ENCODE measurements around the gene BCL2. TPM values are rescaled to one million over a fixed set of nuclear protein-coding genes. Genes with fewer than 3 reads are reported as not detected.
A peak's percentile ranks its signal among the peaks of the same experiment; 100 is the strongest.

BCL2 gene
- total RNA-seq, 4 donors from 2014 or later: 16.2 to 54.5 (median 20.7) TPM

DNA sequence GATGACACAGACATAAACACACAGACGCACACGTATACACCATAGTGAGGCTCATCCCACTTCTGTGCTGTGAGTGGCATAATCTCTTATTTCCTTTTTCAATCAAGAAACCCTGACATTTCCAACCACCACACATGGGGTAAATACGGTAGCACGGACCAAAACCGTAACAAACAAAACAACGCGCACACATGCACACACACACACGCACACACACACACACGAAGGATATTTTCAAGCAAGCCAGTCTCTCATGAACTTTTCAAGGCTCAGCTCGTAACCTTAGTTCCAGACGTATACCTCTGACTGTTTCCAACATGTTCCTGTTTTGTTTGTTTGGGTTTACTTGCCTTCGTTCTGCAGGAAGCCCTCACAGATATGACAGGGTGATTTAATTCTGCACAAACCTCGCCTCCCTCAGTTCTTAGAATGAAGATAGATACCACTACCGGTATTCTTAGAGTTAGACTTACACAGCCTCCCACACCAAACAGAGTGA lies 119.8 kb downstream of the BCL2 start:
- H3K27ac ChIP-seq: peak overlapping the region in 2 of 4 donors; percentile 18 to 45
- peak overlapping the region in 3 of 4 donors; percentile 7 to 34 (median 8) for H3K4me3 ChIP-seq
- no peak for DNase-seq
- no peaks in the 10 kb centered on the region for H3K27me3 ChIP-seq
- H3K36me3 ChIP-seq: no peaks in the 10 kb centered on the region
- H3K4me1 ChIP-seq: peaks cover 0 to 13% (median 4%) of the 10 kb centered on the region in 4 donors
- no peaks in the 10 kb centered on the region for H3K9me3 ChIP-seq
- TF ChIP-seq POLR2A (IDR thresholded peaks at IDR 0.05): peak in 1 of 2 donors; percentile 18
- TF ChIP-seq, protein P1, sequence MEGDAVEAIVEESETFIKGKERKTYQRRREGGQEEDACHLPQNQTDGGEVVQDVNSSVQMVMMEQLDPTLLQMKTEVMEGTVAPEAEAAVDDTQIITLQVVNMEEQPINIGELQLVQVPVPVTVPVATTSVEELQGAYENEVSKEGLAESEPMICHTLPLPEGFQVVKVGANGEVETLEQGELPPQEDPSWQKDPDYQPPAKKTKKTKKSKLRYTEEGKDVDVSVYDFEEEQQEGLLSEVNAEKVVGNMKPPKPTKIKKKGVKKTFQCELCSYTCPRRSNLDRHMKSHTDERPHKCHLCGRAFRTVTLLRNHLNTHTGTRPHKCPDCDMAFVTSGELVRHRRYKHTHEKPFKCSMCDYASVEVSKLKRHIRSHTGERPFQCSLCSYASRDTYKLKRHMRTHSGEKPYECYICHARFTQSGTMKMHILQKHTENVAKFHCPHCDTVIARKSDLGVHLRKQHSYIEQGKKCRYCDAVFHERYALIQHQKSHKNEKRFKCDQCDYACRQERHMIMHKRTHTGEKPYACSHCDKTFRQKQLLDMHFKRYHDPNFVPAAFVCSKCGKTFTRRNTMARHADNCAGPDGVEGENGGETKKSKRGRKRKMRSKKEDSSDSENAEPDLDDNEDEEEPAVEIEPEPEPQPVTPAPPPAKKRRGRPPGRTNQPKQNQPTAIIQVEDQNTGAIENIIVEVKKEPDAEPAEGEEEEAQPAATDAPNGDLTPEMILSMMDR (IDR thresholded peaks at IDR 0.05): no peak

DNA sequence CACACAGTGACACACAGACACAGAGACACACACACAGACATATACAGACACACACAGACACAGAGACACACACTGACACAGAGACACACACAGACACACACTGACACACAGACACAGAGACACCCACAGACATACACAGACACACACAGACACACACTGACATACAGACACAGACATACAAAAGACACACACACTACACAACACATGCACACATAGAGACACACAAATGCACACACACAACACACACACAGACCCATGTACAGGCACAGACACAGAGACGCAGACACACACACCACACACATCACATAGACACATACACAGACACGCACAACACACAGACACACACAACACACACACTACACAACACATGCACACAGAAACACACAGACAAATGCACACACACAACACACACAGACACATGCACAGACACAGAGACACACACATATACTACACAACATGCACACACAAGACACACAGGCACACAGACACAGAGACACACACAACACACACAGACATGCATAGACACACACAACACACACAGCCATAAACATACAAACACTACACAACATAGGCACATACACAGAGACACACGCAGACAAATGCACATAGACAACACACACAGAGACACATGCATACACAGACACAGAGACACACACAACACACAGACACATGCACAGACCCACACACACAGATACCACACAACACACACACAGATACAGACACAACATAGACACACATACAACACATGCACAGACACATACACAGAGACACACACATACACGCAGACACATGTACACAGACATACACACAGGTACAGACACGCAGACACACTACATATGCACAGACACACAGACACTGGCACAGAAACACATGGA lies 120.5 kb downstream of the BCL2 start:
- H3K27me3 ChIP-seq: no peaks in the 10 kb centered on the region
- TF ChIP-seq, protein P1 (IDR thresholded peaks at IDR 0.05): no peak
- TF ChIP-seq POLR2A (IDR thresholded peaks at IDR 0.05): no peak
- no peaks in the 10 kb centered on the region for H3K9me3 ChIP-seq
- DNase-seq: no peak
- peak overlapping the region in 3 of 4 donors; percentile 7 to 34 (median 8) for H3K4me3 ChIP-seq
- H3K36me3 ChIP-seq: no peaks in the 10 kb centered on the region
- peaks cover 0 to 13% (median 4%) of the 10 kb centered on the region in 4 donors for H3K4me1 ChIP-seq
- peak overlapping the region in 2 of 4 donors; percentile 18 to 45 for H3K27ac ChIP-seq

DNA sequence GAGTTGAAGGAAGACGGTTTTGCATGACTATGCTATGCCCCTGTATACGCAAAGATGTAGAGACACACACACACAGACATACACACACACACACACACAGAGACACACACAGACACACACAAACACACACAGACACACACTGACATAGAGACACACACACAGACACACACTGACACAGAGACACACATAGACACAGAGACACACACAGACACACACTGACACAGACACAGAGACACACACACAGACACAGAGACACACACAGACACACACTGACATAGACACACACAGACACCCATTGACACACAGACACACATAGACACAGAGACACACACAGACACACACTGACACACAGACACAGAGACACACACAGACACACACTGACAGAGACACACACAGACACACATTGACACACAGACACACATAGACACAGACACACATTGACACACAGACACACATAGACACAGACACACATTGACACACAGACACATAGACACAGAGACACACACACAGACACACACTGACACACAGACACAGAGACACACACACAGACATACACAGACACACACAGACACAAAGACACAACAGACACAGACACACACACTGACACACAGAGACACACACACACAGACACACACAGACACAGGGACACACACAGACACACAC lies 121.3 kb downstream of the BCL2 start:
- no peaks in the 10 kb centered on the region for H3K27me3 ChIP-seq
- DNase-seq: no peak
- H3K4me1 ChIP-seq: peaks cover 0 to 13% (median 4%) of the 10 kb centered on the region in 4 donors
- H3K27ac ChIP-seq: peak overlapping the region in 2 of 4 donors; percentile 18 to 45
- no peak for TF ChIP-seq POLR2A (IDR thresholded peaks at IDR 0.05)
- TF ChIP-seq, protein P1 (IDR thresholded peaks at IDR 0.05): no peak
- no peak overlapping the region for H3K4me3 ChIP-seq
- no peaks in the 10 kb centered on the region for H3K36me3 ChIP-seq
- no peaks in the 10 kb centered on the region for H3K9me3 ChIP-seq

DNA sequence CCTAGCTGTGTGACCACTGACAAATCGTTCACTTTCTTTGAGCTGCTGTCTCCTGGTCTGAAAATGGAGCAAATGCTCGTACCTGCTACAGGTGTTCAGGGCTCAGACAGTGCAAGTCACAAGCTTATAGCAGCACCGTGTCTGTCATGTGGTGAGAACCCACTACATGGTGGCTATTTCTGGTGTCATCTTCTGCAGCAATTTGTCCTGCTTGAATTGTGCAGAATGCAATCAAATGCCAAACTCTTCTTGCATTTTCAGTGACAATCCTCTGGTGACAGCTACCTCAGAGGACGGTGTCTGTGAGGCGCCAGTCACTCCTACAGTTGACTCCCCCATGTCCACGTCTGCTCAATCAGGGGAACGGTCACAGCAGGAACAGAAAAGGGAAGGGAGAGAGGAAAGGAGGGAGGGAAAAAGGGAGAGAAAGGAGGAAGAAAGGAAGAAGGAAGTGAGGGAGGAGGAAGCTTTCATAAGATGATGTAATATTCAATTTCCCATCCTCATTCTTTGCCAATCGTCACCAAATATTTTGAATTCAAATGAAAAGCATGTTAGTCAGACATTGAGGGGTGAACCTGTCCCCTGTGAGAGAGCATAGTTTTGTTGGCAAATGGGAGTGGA lies 122.2 kb downstream of the BCL2 start:
- H3K9me3 ChIP-seq: no peaks in the 10 kb centered on the region
- no peak for DNase-seq
- TF ChIP-seq, protein P1 (IDR thresholded peaks at IDR 0.05): no peak
- no peak for TF ChIP-seq POLR2A (IDR thresholded peaks at IDR 0.05)
- no peaks in the 10 kb centered on the region for H3K27me3 ChIP-seq
- H3K36me3 ChIP-seq: no peaks in the 10 kb centered on the region
- peak overlapping the region in 2 of 4 donors; percentile 34 to 44 for H3K27ac ChIP-seq
- H3K4me1 ChIP-seq: peaks cover 0 to 13% (median 4%) of the 10 kb centered on the region in 4 donors
- H3K4me3 ChIP-seq: no peak overlapping the region

Data from Peyer's patch (tissue), 4 donors.